ENCODE data around the gene SLC25A28. TPM values are rescaled to one million over a fixed set of nuclear protein-coding genes. Genes with fewer than 3 reads are reported as not detected.

SLC25A28 gene
- total RNA-seq, 1 experiment from 2014 or later: 22.2 TPM

DNA sequence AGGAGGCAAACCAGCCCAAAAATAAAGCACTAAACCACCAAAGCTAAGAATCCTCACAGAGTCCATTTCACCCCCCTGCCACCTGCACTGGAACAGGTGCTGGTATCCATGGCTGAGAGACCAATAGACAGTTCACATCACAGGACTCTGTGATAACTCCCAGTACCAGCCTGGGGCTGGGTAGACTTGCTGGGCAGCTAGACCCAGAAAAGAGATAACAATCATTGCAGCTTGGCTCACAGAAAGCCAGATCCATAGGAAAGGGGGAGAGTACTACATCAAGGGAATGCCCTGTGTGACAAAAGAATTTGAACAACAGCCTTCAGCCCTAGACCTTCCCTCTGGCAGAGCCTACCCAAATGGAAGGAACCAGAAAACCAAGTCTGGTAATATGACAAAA, 13.6 kb upstream of the SLC25A28 start:
- no peak for DNase-seq
- no peaks in the 10 kb centered on the region for H4K20me1 ChIP-seq (ENCODE audit: control insufficient read depth, insufficient read depth, insufficient read length)
- no peak overlapping the region for H3K27ac ChIP-seq (ENCODE audit: insufficient read length, low read depth, low read length)
- H3K9ac ChIP-seq (ENCODE audit: extremely low read depth, insufficient read length, low read length): no peak overlapping the region
- H2AFZ ChIP-seq (ENCODE audit: low read length): no peak overlapping the region
- H3K27me3 ChIP-seq (ENCODE audit: insufficient read depth, low read length): no peaks in the 10 kb centered on the region
- Mint-ChIP-seq H3K4me1 (peaks cover 5 to 6% of the 10 kb centered on the region in 2 experiments; a peak in 2 of 4 replicates), H3K27ac (no peak overlapping the region), H3K36me3 (ENCODE audit: insufficient read depth in 1 of 3, low read depth in 3 of 3) (no peaks in the 10 kb centered on the region), H3K4me3 (no peak overlapping the region), H3K9me3 (no peaks in the 10 kb centered on the region), H3K27me3 (ENCODE audit: low read depth) (peaks cover 28% of the 10 kb centered on the region)
- H2BK120ac ChIP-seq (ENCODE audit: low read depth, low read length, poor library complexity, severe bottlenecking): no peak overlapping the region
- no peaks in the 10 kb centered on the region for H3K79me1 ChIP-seq (ENCODE audit: insufficient read depth, low read depth, low read length, poor library complexity, severe bottlenecking)
- no peak overlapping the region for H2BK20ac ChIP-seq (ENCODE audit: low read depth, low read length, poor library complexity, severe bottlenecking)
- H3T11ph ChIP-seq (ENCODE audit: low read length): no peak overlapping the region
- H3K4ac ChIP-seq (ENCODE audit: low read depth, low read length): no peak overlapping the region
- H4K8ac ChIP-seq (replicated peaks; ENCODE audit: insufficient read length, low read depth, low read length): no peak overlapping the region
- no peak overlapping the region for H4K5ac ChIP-seq (ENCODE audit: insufficient read length, low read depth, low read length)
- no peak overlapping the region for H3K18ac ChIP-seq (ENCODE audit: insufficient read length, low read depth, low read length)
- no peak overlapping the region for H2BK5ac ChIP-seq (ENCODE audit: insufficient read length, low read length)
- no peaks in the 10 kb centered on the region for H3K23me2 ChIP-seq (ENCODE audit: insufficient read length, low read depth, low read length, poor library complexity, severe bottlenecking)
- H3K56ac ChIP-seq (ENCODE audit: insufficient read length, low read depth, low read length): no peak overlapping the region
- H3K9me3 ChIP-seq (ENCODE audit: control insufficient read depth, low read depth, low read length): no peaks in the 10 kb centered on the region
- H2BK15ac ChIP-seq (ENCODE audit: low read depth, low read length): no peak overlapping the region
- H3K4me1 ChIP-seq (ENCODE audit: insufficient read depth, low read length): no peaks in the 10 kb centered on the region; the same call in 1 of the 2 replicates
- H3K14ac ChIP-seq (ENCODE audit: insufficient read depth, low read length): no peak overlapping the region
- H2AK5ac ChIP-seq (ENCODE audit: insufficient read length, low read length): no peak overlapping the region
- H3K23ac ChIP-seq (ENCODE audit: insufficient read length, low read depth, low read length): no peak overlapping the region
- no peaks in the 10 kb centered on the region for H3K79me2 ChIP-seq (ENCODE audit: insufficient read depth, low read length)
- H3K4me2 ChIP-seq (ENCODE audit: insufficient read depth, insufficient read length, low read length): no peak overlapping the region
- TF ChIP-seq, protein P1, sequence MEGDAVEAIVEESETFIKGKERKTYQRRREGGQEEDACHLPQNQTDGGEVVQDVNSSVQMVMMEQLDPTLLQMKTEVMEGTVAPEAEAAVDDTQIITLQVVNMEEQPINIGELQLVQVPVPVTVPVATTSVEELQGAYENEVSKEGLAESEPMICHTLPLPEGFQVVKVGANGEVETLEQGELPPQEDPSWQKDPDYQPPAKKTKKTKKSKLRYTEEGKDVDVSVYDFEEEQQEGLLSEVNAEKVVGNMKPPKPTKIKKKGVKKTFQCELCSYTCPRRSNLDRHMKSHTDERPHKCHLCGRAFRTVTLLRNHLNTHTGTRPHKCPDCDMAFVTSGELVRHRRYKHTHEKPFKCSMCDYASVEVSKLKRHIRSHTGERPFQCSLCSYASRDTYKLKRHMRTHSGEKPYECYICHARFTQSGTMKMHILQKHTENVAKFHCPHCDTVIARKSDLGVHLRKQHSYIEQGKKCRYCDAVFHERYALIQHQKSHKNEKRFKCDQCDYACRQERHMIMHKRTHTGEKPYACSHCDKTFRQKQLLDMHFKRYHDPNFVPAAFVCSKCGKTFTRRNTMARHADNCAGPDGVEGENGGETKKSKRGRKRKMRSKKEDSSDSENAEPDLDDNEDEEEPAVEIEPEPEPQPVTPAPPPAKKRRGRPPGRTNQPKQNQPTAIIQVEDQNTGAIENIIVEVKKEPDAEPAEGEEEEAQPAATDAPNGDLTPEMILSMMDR (conservative IDR thresholded peaks at IDR 0.05): no peak
- H4K91ac ChIP-seq (ENCODE audit: insufficient read length, low read depth, low read length): no peak overlapping the region
- H2BK12ac ChIP-seq (ENCODE audit: insufficient read length, low read depth, low read length): no peak overlapping the region

Measured in H9 (cell line).